Peyer's patch (tissue), 4 donors: ENCODE measurements around the gene TRIM23.

ENCODE experiments used
- POLR2A ChIP-seq, 2 donors: fragments of 450-650 bp; IDR thresholded peaks; one replicate each; pipeline ENCODE4 v1.5.1; 2017; ENCODE audit warnings: antibody characterized with exemption in 2 of 2, mild to moderate bottlenecking in 2 of 2, moderate library complexity in 2 of 2
- TF ChIP-seq, protein P1 (sequence below), 6 experiments: fragments of 450-650 bp in 4 of 6; fragments of 200-600 bp in 2 of 6; sonication (generic) in 1 of 6; IDR thresholded peaks; one replicate each; pipeline ENCODE4 v1.5.1; 2017 to 2019; ENCODE audit warnings: antibody characterized with exemption in 6 of 6, mild to moderate bottlenecking in 3 of 6, moderate library complexity in 1 of 6

DNA sequence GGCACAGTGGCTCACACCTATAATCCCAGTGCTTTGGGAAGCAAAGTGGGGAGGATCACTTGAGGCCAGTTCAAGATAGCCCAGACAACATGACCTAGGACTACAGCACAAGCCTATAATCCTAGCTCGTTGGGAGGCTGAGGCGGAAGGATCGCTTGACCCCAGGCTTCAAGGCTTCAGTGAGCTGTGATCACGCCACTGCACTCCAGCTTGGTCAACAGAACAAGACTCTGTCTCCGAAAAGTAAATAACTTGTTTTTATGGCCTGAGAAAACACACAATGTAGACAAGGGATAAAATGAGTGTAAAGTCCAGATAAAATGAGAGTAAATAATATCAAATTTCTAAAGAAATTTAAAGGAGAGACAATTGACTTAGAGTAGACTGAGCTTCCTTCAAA is 27.0 kb upstream of the TRIM23 start:
- TF ChIP-seq, protein P1, sequence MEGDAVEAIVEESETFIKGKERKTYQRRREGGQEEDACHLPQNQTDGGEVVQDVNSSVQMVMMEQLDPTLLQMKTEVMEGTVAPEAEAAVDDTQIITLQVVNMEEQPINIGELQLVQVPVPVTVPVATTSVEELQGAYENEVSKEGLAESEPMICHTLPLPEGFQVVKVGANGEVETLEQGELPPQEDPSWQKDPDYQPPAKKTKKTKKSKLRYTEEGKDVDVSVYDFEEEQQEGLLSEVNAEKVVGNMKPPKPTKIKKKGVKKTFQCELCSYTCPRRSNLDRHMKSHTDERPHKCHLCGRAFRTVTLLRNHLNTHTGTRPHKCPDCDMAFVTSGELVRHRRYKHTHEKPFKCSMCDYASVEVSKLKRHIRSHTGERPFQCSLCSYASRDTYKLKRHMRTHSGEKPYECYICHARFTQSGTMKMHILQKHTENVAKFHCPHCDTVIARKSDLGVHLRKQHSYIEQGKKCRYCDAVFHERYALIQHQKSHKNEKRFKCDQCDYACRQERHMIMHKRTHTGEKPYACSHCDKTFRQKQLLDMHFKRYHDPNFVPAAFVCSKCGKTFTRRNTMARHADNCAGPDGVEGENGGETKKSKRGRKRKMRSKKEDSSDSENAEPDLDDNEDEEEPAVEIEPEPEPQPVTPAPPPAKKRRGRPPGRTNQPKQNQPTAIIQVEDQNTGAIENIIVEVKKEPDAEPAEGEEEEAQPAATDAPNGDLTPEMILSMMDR (IDR thresholded peaks at IDR 0.05), result no peak
- no peak for TF ChIP-seq POLR2A (IDR thresholded peaks at IDR 0.05)
